HG03159 (cell line): ENCODE data around the gene PLSCR4.
"Not testable (repeated sequence)": the region's sequence is repeated elsewhere in the genome, so short reads cannot be mapped to it uniquely, and the experiment has no call there.

Source experiments
- ATAC-seq: cut with Tn5 transposase; IDR thresholded peaks from one replicate; pipeline ENCODE4 v1.9.1; 2021; ENCODE audit warnings: mild to moderate bottlenecking, moderate library complexity; ENCODE audit not compliant: unreplicated experiment

PLSCR4 gene

GRCh38 chr3:146250449-146251382, at the start of gene PLSCR4:
Gene PLSCR4 (minus strand): TSS chr3:146251105. CDS start chr3:146222071, 29,034 bp downstream.
- peak; percentile 63 for ATAC-seq

- ATAC-seq = not testable (repeated sequence)
Measured at GRCh38 chr3:146293401-146293800, 42.5 kb upstream of the PLSCR4 start.

- ATAC-seq = no peak
Measured at GRCh38 chr3:146283781-146284445, 33.0 kb upstream of the PLSCR4 start.

GRCh38 chr3:146280864-146281263, 30.0 kb upstream of the PLSCR4 start:
- ATAC-seq = no peak

GRCh38 chr3:146279951-146280350, 29.0 kb upstream of the PLSCR4 start:
- ATAC-seq = no peak

GRCh38 chr3:146279013-146279412, 28.1 kb upstream of the PLSCR4 start:
- no peak for ATAC-seq

GRCh38 chr3:146277953-146278631, 27.2 kb upstream of the PLSCR4 start:
- no peak for ATAC-seq

- no peak for ATAC-seq
Measured at GRCh38 chr3:146275476-146275875, 24.6 kb upstream of the PLSCR4 start.

- ATAC-seq = no peak
Measured at GRCh38 chr3:146274833-146275232, 23.9 kb upstream of the PLSCR4 start.

- ATAC-seq = no peak
Measured at GRCh38 chr3:146273721-146274407, 23.0 kb upstream of the PLSCR4 start.

- no peak for ATAC-seq
Measured at GRCh38 chr3:146271180-146271579, 20.3 kb upstream of the PLSCR4 start.

GRCh38 chr3:146269271-146269670, 18.4 kb upstream of the PLSCR4 start:
- ATAC-seq = no peak

GRCh38 chr3:146268535-146269219, 17.8 kb upstream of the PLSCR4 start:
- ATAC-seq = no peak

- no peak for ATAC-seq
Measured at GRCh38 chr3:146265720-146266119, 14.8 kb upstream of the PLSCR4 start.

- ATAC-seq = no peak
Measured at GRCh38 chr3:146262371-146263110, 11.6 kb upstream of the PLSCR4 start.

- ATAC-seq = no peak
Measured at GRCh38 chr3:146259880-146260589, 9.1 kb upstream of the PLSCR4 start.

GRCh38 chr3:146256851-146257486, 6.1 kb upstream of the PLSCR4 start:
- ATAC-seq = no peak

GRCh38 chr3:146252445-146252844, 1.5 kb upstream of the PLSCR4 start:
- not testable (repeated sequence) for ATAC-seq
